SHP77 treated with DMSO at 0.1 percent for 48 hours (cell line): ENCODE results near the gene PCMT1.
A peak's percentile ranks its signal among the peaks of the same experiment; 100 is the strongest.
"Not testable (repeated sequence)": the region's sequence is repeated elsewhere in the genome, so short reads cannot be mapped to it uniquely, and the experiment has no call there.

Experiments used
- DNase-seq: peaks from one replicate; lab custom pipeline; 2025; lab: John Stamatoyannopoulos, UW

The PCMT1 gene

DNA sequence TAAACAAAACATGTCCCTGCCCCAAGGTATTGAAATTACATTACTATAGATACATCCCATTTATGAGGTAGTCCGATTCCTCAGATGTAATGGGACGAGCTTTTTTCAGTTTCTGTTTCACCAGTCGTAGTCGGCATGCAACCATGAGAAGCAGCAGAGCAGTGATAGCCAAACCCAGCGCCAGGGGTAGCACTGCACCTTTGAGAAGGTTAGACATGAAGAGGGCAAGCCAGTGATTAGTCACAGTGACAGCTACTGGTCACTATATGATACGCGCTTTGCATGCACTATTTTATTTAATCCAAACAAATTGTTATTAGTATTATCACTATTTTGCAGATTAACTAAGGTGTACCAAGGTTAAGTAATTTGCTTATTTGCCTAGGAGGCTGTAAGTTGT lies 71.0 kb downstream of the PCMT1 start:
- no peak for DNase-seq

- DNase-seq: no peak
These were observed 72.0 kb downstream of the PCMT1 start for GRCh38 chr6:149821492-149821891.

DNA sequence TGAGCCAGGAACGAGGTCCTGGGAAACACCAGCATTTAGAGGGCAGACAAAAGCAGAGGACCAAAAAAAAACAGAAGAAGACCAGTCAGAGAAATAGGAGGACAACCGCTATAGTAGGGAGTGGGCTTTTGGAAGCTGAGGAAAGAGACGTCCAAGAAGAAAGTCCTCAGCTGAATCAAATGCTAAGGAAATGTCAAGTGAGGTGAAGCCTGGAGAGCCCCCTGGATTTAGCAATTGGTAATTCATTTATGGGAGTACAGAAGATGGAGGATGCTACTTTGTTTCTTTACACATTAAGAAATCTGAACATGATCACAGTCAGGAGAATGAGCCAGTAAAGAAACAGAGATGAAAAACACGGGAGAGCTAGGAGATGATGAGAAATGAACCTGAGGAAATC lies 73.5 kb downstream of the PCMT1 start:
- no peak for DNase-seq

GRCh38 chr6:149825292-149825691 lies 75.8 kb downstream of the PCMT1 start:
- DNase-seq: no peak

DNA sequence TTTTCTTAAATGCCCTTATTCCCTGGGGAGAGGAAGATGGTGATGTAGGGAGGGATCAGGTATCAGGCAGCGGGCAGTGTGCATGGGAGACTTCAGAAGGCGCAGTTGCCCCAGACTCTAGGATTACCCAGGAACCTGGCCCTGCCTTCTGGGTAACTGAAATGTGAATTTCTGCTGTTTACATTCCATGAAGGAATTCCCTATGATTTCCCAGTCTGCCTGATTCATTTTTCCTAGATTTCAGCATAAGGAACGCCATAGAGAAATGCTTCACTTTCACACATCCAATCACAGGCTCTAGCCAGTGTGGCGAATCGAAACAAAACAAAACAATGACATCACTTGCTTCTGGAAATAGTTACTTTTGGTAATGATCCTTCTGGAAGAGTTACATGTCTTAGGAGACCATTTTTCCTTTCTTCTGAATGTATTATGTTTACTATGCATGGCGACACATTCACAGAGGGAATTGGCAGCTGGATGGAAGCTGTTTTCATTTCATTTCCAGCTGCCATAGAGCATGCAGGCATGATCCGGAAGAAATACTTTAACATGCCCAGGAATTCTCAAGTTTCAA lies 81.3 kb downstream of the PCMT1 start:
- no peak for DNase-seq

DNA sequence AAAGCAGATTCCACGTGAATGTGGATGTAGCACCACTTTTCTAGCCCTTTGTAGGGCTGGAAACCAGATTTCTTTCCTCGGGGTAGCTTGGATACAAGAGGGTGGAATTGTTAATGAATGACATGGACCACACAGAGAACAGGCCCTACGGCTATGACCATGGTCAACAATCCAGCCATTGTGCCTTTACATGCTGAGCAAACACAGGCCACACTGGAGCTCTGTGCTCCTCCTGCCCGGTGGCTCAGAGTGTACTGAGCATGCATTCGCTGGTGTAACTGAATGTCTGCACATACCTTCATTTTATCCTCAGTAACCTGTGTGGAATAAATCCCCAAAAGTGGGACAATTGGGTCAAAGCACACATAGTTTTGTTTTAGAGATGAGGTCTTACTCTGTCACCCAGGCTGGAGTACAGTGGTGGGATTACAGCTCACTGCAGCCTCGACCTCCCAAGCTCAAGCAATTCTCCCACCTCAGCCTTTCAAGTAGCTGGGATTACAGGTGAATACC lies 81.8 kb downstream of the PCMT1 start:
- no peak for DNase-seq

GRCh38 chr6:149833651-149834050 lies 84.1 kb downstream of the PCMT1 start:
- no peak for DNase-seq

GRCh38 chr6:149834513-149835481 lies 85.3 kb downstream of the PCMT1 start:
- no peak for DNase-seq

DNA sequence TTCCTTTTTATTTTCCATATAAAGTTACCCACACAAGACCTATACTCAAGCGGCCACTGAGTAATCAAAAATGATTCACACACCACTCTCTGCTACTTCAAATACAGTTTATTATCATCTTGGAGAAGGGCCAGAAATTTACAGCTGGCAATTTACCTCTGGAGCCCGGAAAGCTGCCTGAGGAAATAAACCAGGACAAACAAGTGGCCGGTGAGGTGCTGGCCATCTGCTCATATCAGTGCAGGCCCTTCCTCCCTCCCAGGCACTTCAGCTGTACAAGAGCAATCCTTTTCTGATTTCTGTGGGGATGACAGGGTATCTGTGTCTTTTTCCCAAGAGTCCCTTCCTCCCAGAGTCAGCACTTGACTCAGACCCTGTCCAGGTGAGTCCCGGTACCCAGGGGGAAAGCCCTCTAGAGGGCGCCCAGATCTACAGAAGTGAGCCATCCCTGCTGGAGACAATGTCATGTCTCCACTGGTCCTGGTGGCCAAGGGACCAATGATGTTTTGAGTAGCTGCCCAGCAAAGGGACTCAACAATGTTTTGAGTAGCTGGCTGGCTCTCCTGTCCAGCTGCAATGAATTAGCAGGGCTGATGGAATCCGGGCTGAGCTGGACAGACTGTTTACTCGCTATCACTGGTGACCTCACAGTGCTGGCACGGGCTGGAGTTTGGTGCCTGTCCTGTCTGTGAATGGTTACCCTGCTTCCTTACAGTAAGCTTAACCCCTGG lies 91.0 kb downstream of the PCMT1 start:
- DNase-seq: peak; percentile 97

DNA sequence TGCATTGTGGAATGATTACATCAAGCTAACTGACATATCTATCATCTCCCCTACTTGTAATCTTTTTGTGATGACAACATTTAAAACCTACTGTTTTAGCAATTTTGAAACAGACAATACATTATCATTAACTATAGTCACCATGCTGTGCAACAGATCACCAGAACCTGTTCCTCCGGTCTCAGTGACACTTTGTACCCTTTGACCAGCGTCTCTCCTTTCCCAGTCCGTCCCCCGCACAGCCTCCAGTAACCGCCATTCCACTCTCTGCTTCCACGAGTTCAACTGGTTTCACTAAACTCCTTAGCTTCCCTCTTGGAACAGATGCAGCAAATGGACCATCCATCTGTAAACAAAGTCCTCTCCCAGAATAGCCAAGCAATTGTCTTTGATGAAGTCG lies 92.8 kb downstream of the PCMT1 start:
- DNase-seq: no peak

DNA sequence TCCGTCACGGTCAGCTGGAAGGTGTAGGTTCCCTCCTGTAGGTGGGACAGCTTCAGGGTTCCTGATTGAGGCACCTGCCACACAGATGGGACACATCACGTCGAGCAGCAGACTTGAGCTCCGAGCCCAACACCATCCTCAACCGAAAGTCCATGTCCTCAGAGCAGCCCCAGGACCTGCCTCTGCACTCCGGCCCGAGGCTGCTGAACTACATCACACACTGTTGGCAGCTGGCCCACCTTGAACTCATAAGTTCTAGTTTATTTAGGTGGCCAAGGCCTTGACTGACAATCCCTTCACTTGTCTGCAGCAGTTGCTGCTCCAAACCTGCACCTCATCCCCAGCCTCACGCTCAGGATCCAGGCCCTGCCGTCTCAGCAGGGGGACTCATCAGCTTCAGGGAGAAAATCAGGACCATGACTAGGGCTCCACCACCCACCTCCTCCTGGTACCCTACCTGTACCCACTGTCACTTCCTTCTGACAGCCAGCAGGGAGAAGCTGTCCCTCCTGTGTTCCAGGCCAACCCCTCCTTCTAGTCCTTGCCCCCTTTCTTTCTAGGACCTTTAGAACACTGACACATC lies 93.6 kb downstream of the PCMT1 start:
- no peak for DNase-seq

- not testable (repeated sequence) for DNase-seq
These were observed 94.5 kb downstream of the PCMT1 start for GRCh38 chr6:149844036-149844435.

GRCh38 chr6:149844480-149844879 lies 94.9 kb downstream of the PCMT1 start:
- DNase-seq: no peak

- no peak for DNase-seq
These were observed 96.0 kb downstream of the PCMT1 start for GRCh38 chr6:149845549-149845948.

DNA sequence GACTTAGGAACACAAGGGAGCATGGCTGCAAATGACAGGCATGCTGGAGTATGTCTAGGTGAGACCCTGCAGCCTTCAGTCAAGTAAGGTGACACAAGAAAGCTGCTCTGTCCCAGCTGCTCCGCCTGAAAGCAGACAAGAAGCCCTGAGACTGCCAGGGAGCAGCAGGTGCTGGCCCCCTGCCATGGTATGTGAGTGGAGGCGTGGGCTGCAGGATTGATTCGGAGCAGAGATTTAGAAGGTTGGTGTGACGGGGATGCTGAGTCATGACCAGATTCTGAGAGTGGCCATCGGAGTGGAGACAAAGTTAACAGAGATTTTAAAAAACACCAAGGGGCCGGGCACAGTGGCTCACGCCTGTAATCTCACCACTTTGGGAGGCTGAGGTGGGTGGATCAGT lies 96.8 kb downstream of the PCMT1 start:
- peak; percentile 30 for DNase-seq

GRCh38 chr6:149847939-149848267 lies 98.4 kb downstream of the PCMT1 start:
- DNase-seq: no peak

GRCh38 chr6:149848343-149848742 lies 98.8 kb downstream of the PCMT1 start:
- not testable (repeated sequence) for DNase-seq

- no peak for DNase-seq
These were observed 102.0 kb downstream of the PCMT1 start for GRCh38 chr6:149851461-149852110.

DNA sequence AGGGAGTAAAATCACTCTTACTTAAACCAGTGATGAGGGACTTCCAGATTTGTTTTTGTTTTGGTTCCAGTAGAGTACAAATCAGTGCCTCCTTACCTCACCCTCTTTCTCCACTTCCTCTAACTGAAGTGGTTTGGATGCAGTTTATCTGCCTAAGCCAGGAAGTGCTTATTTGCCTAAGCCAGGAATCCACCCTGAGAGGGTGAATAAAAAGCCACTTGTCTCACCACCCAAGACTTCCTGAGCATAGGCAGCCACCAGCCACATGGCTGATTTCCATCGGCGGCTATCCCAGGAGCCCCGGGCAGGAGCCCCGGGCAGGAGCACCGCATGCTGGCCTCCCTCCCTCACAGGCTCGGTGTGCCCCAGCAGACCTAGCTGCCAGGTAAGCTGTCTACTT lies 102.6 kb downstream of the PCMT1 start:
- DNase-seq: no peak

GRCh38 chr6:149852881-149853280 lies 103.3 kb downstream of the PCMT1 start:
- no peak for DNase-seq

DNA sequence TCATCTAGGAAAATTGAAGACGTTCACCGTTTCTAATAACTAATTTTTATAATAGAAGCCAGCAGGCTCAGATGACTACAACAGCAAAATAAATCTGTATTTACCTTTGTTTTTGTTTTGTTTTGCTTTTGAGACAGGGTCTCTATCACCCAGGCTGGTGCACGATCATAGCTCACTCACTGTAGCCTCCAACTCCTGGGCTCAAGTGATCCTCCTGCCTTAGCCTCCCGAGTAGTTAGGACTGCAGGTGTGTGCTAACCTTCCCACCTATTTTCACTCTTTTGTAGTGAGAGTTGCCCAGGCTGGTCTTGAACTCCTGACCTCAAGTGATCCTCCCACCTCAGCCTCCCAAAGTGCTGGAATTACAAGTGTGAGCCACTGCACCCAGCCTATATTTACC lies 104.5 kb downstream of the PCMT1 start:
- DNase-seq: not testable (repeated sequence)

DNA sequence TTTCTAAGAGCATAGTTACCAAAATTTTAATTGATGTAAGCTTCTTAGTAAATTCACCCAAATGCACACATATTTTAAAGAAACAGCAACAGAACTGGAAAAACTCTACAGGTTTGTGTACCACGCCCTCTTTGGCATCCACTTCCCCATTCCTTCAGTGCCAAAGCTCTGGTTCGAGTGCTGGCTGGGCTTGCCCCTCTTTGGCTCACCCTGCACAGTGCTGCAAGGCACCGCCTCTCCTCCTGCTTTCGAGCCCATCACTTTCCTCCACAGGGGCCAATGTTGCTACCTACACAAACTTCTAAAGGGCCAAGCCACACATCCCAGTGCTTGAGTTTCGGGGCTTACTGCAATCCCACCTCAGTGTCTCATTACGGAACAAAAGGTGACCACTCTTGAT lies 105.0 kb downstream of the PCMT1 start:
- no peak for DNase-seq
